NOMO-1 treated with DMSO at 0.1 percent for 48 hours (cell line): ENCODE measurements around the gene SLC23A2.
"Not testable (repeated sequence)": the region's sequence is repeated elsewhere in the genome, so short reads cannot be mapped to it uniquely, and the experiment has no call there.

Source experiments
- DNase-seq: peaks from one replicate; lab custom pipeline; 2025; ENCODE audit not compliant: unreplicated experiment; lab: John Stamatoyannopoulos, UW

SLC23A2 gene

GRCh38 chr20:4937407-4938319 lies 63.6 kb downstream of the SLC23A2 start:
- DNase-seq, result no peak

GRCh38 chr20:4936851-4937406 lies 64.4 kb downstream of the SLC23A2 start:
- DNase-seq, result no peak

GRCh38 chr20:4936392-4936850 lies 64.9 kb downstream of the SLC23A2 start:
- no peak for DNase-seq

GRCh38 chr20:4932061-4932460 lies 69.2 kb downstream of the SLC23A2 start:
- DNase-seq, result no peak

- DNase-seq, result peak; percentile 90
These were observed 71.5 kb downstream of the SLC23A2 start for GRCh38 chr20:4929686-4930397.

GRCh38 chr20:4926531-4927156 lies 74.7 kb downstream of the SLC23A2 start:
- DNase-seq, result no peak

- no peak for DNase-seq
These were observed 75.3 kb downstream of the SLC23A2 start for GRCh38 chr20:4925842-4926530.

GRCh38 chr20:4924446-4924845 lies 76.9 kb downstream of the SLC23A2 start:
- no peak for DNase-seq

- DNase-seq, result no peak
These were observed 77.3 kb downstream of the SLC23A2 start for GRCh38 chr20:4924032-4924431.

GRCh38 chr20:4922186-4922585 lies 79.1 kb downstream of the SLC23A2 start:
- DNase-seq, result no peak

- DNase-seq, result not testable (repeated sequence)
These were observed 80.0 kb downstream of the SLC23A2 start for GRCh38 chr20:4921271-4921670.

GRCh38 chr20:4920655-4921054 lies 80.7 kb downstream of the SLC23A2 start:
- no peak for DNase-seq

GRCh38 chr20:4920131-4920530 lies 81.2 kb downstream of the SLC23A2 start:
- DNase-seq, result no peak

GRCh38 chr20:4919047-4919704 lies 82.1 kb downstream of the SLC23A2 start:
- DNase-seq, result no peak

GRCh38 chr20:4918473-4918872 lies 82.8 kb downstream of the SLC23A2 start:
- DNase-seq, result no peak

- no peak for DNase-seq
These were observed 84.1 kb downstream of the SLC23A2 start for GRCh38 chr20:4916971-4917881.

- DNase-seq, result no peak
These were observed 88.2 kb downstream of the SLC23A2 start for GRCh38 chr20:4913147-4913546.

- DNase-seq, result no peak
These were observed 88.7 kb downstream of the SLC23A2 start for GRCh38 chr20:4912380-4913142.
